ENCODE results near the gene AGPAT4.
"Not testable (repeated sequence)": the region's sequence is repeated elsewhere in the genome, so short reads cannot be mapped to it uniquely, and the experiment has no call there.

The AGPAT4 gene

GRCh38 chr6:161273752-161274487, at the start of gene AGPAT4:
Gene AGPAT4, minus strand, starts transcription at chr6:161274061. Its CDS starts 41,848 bp downstream, at chr6:161232213.
- DNase-seq (ENCODE audit: low read depth), result peak; percentile 93
- peak; percentile 61 for TF ChIP-seq MAX (IDR thresholded peaks at IDR 0.05; ENCODE audit: low read depth, low read length)
- no peak for TF ChIP-seq CTCF (IDR thresholded peaks at IDR 0.05; ENCODE audit: low read depth, low read length)
- peak; percentile 40; the same call in 1 of the 2 replicates for TF ChIP-seq MYC (IDR thresholded peaks at IDR 0.05; ENCODE audit: low read depth, low read length)
- peak; percentile 58 for TF ChIP-seq POLR2A (IDR thresholded peaks at IDR 0.05; ENCODE audit: extremely low read depth, insufficient read length)
- peak within 1 kb of the TSS; percentile 63 for H3K4me3 ChIP-seq (ENCODE audit: low read depth, low read length)

GRCh38 chr6:161319231-161319630, 45.4 kb upstream of the AGPAT4 start:
- DNase-seq (ENCODE audit: low read depth), result no peak
- H3K4me3 ChIP-seq (ENCODE audit: low read depth, low read length), result no peak overlapping the region
- TF ChIP-seq MYC (IDR thresholded peaks at IDR 0.05; ENCODE audit: low read depth, low read length) (no peak), MAX (IDR thresholded peaks at IDR 0.05; ENCODE audit: low read depth, low read length) (no peak), POLR2A (IDR thresholded peaks at IDR 0.05; ENCODE audit: extremely low read depth, insufficient read length) (no peak), CTCF (IDR thresholded peaks at IDR 0.05; ENCODE audit: low read depth, low read length) (no peak)

GRCh38 chr6:161318456-161318855, 44.6 kb upstream of the AGPAT4 start:
- no peak for TF ChIP-seq POLR2A (IDR thresholded peaks at IDR 0.05; ENCODE audit: extremely low read depth, insufficient read length)
- no peak for TF ChIP-seq MYC (IDR thresholded peaks at IDR 0.05; ENCODE audit: low read depth, low read length)
- TF ChIP-seq CTCF (IDR thresholded peaks at IDR 0.05; ENCODE audit: low read depth, low read length), result no peak
- TF ChIP-seq MAX (IDR thresholded peaks at IDR 0.05; ENCODE audit: low read depth, low read length), result no peak
- DNase-seq (ENCODE audit: low read depth), result no peak
- no peak overlapping the region for H3K4me3 ChIP-seq (ENCODE audit: low read depth, low read length)

GRCh38 chr6:161316531-161316930, 42.7 kb upstream of the AGPAT4 start:
- no peak for DNase-seq (ENCODE audit: low read depth)
- H3K4me3 ChIP-seq (ENCODE audit: low read depth, low read length), result no peak overlapping the region
- TF ChIP-seq POLR2A (IDR thresholded peaks at IDR 0.05; ENCODE audit: extremely low read depth, insufficient read length) (no peak), MYC (IDR thresholded peaks at IDR 0.05; ENCODE audit: low read depth, low read length) (no peak), MAX (IDR thresholded peaks at IDR 0.05; ENCODE audit: low read depth, low read length) (no peak), CTCF (IDR thresholded peaks at IDR 0.05; ENCODE audit: low read depth, low read length) (no peak)

GRCh38 chr6:161315246-161315917, 41.5 kb upstream of the AGPAT4 start:
- not testable (repeated sequence) for H3K4me3 ChIP-seq (ENCODE audit: low read depth, low read length); DNase-seq (ENCODE audit: low read depth)

GRCh38 chr6:161314541-161315245, 40.8 kb upstream of the AGPAT4 start:
- not testable (repeated sequence) for H3K4me3 ChIP-seq (ENCODE audit: low read depth, low read length); DNase-seq (ENCODE audit: low read depth)

Measured in NB4 (cell line).